Liver (tissue), 9 donors: ENCODE results near the gene SELENOO. TPM values are rescaled to one million over a fixed set of nuclear protein-coding genes. Genes with fewer than 3 reads are reported as not detected.
A peak's percentile ranks its signal among the peaks of the same experiment; 100 is the strongest.

Experiments used
- DNase-seq: peaks from one replicate; pipeline ENCODE4 v3.0.0-alpha.2; 2017; ENCODE audit warnings: low spot score
- H3K27ac ChIP-seq, 2 donors: one replicate each; pipeline ENCODE4 v1.7.0; 2013; ENCODE audit warnings: inconsistent platforms in 2 of 2, low read length in 2 of 2, control low read depth in 1 of 2, low read depth in 1 of 2, mild to moderate bottlenecking in 1 of 2
- H3K27me3 ChIP-seq, 4 donors: one replicate each; pipeline versions ENCODE4 v1.6.1 to v1.7.0; 2013; ENCODE audit warnings: low read length in 3 of 4, inconsistent platforms in 1 of 4, mild to moderate bottlenecking in 1 of 4, moderate library complexity in 1 of 4; ENCODE audit not compliant: control insufficient read depth in 4 of 4, insufficient read depth in 4 of 4
- H3K36me3 ChIP-seq, 4 donors: one replicate each; pipeline versions ENCODE4 v1.6.1 to v1.7.0; 2013; ENCODE audit warnings: low read length in 3 of 4, mild to moderate bottlenecking in 3 of 4, low read depth in 1 of 4, moderate library complexity in 1 of 4; ENCODE audit not compliant: control insufficient read depth in 4 of 4, insufficient read depth in 3 of 4
- H3K4me1 ChIP-seq, 4 donors: one replicate each; pipeline versions ENCODE4 v1.6.1 to v1.7.0; 2013; ENCODE audit warnings: low read length in 3 of 4, mild to moderate bottlenecking in 3 of 4, moderate library complexity in 1 of 4; ENCODE audit not compliant: control insufficient read depth in 4 of 4, insufficient read depth in 4 of 4
- H3K4me3 ChIP-seq, 3 donors: one replicate each; pipeline versions ENCODE4 v1.6.1 to v1.7.0; 2013; ENCODE audit warnings: low read length in 3 of 3, control low read depth in 1 of 3, low read depth in 1 of 3, mild to moderate bottlenecking in 1 of 3
- H3K9ac ChIP-seq, 2 donors: one replicate each; pipeline ENCODE4 v1.7.0; 2013; ENCODE audit warnings: low read length in 2 of 2, mild to moderate bottlenecking in 2 of 2, moderate library complexity in 2 of 2, control low read depth in 1 of 2, low read depth in 1 of 2
- H3K9me3 ChIP-seq, 4 donors: one replicate each; pipeline versions ENCODE4 v1.6.1 to v1.7.0; 2013; ENCODE audit warnings: low read length in 3 of 4; ENCODE audit not compliant: control insufficient read depth in 4 of 4
- EGR1 ChIP-seq, 2 donors: IDR thresholded peaks; 2 replicates each; pipeline ENCODE4 v1.6.1; 2016 to 2018; ENCODE audit warnings: antibody characterized with exemption in 2 of 2, low read depth in 2 of 2
- FOXA1 ChIP-seq: IDR thresholded peaks from 2 replicates; pipeline ENCODE4 v1.6.1; 2016; ENCODE audit warnings: antibody characterized with exemption
- FOXA2 ChIP-seq: IDR thresholded peaks from 2 replicates; pipeline ENCODE4 v1.6.1; 2016; ENCODE audit warnings: antibody characterized with exemption
- GABPA ChIP-seq, 2 donors: IDR thresholded peaks in 1 of 2; conservative IDR thresholded peaks in 1 of 2; 2 replicates each; pipeline ENCODE4 v1.6.1; 2016; ENCODE audit warnings: antibody characterized with exemption in 2 of 2, mild to moderate bottlenecking in 1 of 2, moderate library complexity in 1 of 2
- HNF4A ChIP-seq, 2 donors: conservative IDR thresholded peaks; 2 replicates each; pipeline ENCODE4 v1.6.1; 2016; ENCODE audit warnings: antibody characterized with exemption in 2 of 2, mild to moderate bottlenecking in 2 of 2
- HNF4G ChIP-seq: IDR thresholded peaks from 2 replicates; pipeline ENCODE4 v1.6.1; 2016; ENCODE audit warnings: antibody characterized with exemption
- JUND ChIP-seq, 2 donors: IDR thresholded peaks; 2 replicates each; pipeline ENCODE4 v1.6.1; 2016; ENCODE audit warnings: antibody characterized with exemption in 2 of 2
- NR2F2 ChIP-seq: IDR thresholded peaks from 2 replicates; pipeline ENCODE4 v1.6.1; 2016; ENCODE audit warnings: antibody characterized with exemption
- RAD21 ChIP-seq, 2 donors: IDR thresholded peaks; 2 replicates each; pipeline ENCODE4 v1.6.1; 2016; ENCODE audit warnings: antibody characterized with exemption in 2 of 2, mild to moderate bottlenecking in 2 of 2
- RXRA ChIP-seq, 2 donors: IDR thresholded peaks; 2 replicates each; pipeline ENCODE4 v1.6.1; 2017 to 2018; ENCODE audit warnings: antibody characterized with exemption in 2 of 2, mild to moderate bottlenecking in 1 of 2
- SP1 ChIP-seq: IDR thresholded peaks from 2 replicates; pipeline ENCODE4 v1.6.1; 2018; ENCODE audit warnings: antibody characterized with exemption, mild to moderate bottlenecking
- TAF1 ChIP-seq: conservative IDR thresholded peaks from 2 replicates; pipeline ENCODE4 v1.6.1; 2016; ENCODE audit warnings: antibody characterized with exemption, mild to moderate bottlenecking
- YY1 ChIP-seq: IDR thresholded peaks from 2 replicates; pipeline ENCODE4 v1.6.1; 2016; ENCODE audit warnings: antibody characterized with exemption, mild to moderate bottlenecking
- WGBS: extraction: QIAGEN DNeasy Blood & Tissue Kit; methylation state at CpG from one replicate; pipeline ENCODE4 v1.1.7; 2013; 5-methylcytosine and 5-hydroxymethylcytosine counted together
- polyA plus RNA-seq, 2 donors: library from polyadenylated mRNA; stranded (reverse) in 1 of 2; unstranded in 1 of 2; fragments of 200-250 nt in 1 of 2; fragments of >200 nt in 1 of 2; fragmentation: Nextera tagmentation in 1 of 2; extraction: Ambion mirVana in 1 of 2; gene quantifications; one replicate each; pipeline versions ENCODE4 v1.2.1 to v1.2.3, GENCODE V29; 2013 to 2015
- total RNA-seq, 2 donors: library from RNA; depleted of rRNA; stranded (reverse); fragments of >200 nt; gene quantifications; one replicate each; pipeline ENCODE4 v1.2.3, GENCODE V29; 2014
- TF ChIP-seq, protein P1 (sequence below): IDR thresholded peaks from 2 replicates; pipeline ENCODE4 v1.6.1; 2016; ENCODE audit warnings: antibody characterized with exemption
- TF ChIP-seq, protein P2 (sequence below): IDR thresholded peaks from 2 replicates; pipeline ENCODE4 v1.6.1; 2016; ENCODE audit warnings: antibody characterized with exemption
- TF ChIP-seq, protein P3 (sequence below): IDR thresholded peaks from 2 replicates; pipeline ENCODE4 v1.6.1; 2016; ENCODE audit warnings: antibody characterized with exemption
- TF ChIP-seq, protein P4 (sequence below): fragments of 150-350 bp; IDR thresholded peaks from 2 replicates; pipeline ENCODE4 v1.5.1; 2017; ENCODE audit warnings: improper control_type of control experiment, low read depth, low read length; ENCODE audit not compliant: missing input control
- TF ChIP-seq, protein P5 (sequence below): IDR thresholded peaks from 2 replicates; pipeline ENCODE4 v1.6.1; 2016; ENCODE audit warnings: antibody characterized with exemption, mild to moderate bottlenecking
- donor health status: healthy.
- donor health status: healthy.
- donor health status: healthy.
- donor health status: healthy.
- donor health status: healthy.

Gene SELENOO
- total and polyA plus RNA-seq, 4 donors, result 16.4 to 59.2 (median 42.2) TPM

DNA sequence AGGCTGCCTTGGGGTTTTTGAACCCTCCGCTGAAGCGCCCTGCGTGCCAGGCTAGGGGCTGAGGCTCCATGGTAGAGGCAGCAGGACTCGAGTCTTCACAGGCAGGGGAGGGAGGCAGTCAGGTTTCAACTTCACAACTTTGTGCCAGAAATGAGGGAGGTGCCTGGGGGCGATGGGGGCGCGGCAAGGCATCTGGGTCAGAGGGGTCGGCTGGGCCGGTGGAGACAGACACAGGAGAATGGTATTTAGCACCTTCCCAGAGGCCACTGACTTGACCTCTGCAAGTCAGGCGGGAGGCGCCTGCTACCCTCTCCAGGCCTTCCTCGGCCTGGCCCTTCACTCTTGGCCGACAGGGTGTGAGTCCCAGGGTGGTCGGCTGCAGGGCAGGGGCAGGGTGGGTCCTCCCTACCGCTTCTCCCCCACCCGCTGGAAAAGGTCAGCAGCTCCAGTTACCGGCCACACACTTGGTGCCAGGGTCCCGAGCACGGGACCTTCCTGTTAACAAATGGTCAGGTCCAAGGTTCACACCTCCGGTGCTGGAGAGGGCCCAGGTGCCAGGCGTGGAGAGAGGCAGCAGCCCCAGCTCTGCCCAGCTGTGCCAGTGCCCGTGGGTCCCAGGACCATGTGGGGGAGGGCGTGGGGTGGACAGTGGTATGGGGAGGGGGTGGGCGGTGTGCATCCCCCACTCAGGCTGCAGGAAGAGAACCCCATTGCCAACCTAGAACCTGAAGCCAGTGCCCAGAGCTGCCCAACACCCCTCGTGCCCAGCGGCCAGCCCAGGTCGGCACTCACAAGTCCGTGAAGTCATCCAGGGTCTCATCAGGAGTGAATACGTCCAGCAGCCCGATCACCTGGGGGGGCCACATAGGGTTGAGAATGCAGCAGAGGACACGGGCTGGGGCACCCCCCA lies 56.9 kb downstream of the SELENOO start:
- H3K36me3 ChIP-seq, result peaks cover 0 to 1% (median 0%) of the 10 kb centered on the region in 4 donors
- no peak overlapping the region for H3K4me3 ChIP-seq
- H3K27me3 ChIP-seq, result no peaks in the 10 kb centered on the region
- no peak overlapping the region for H3K9ac ChIP-seq
- 44% methylated on average over 31 of the region's 31 CpGs for WGBS
- TF ChIP-seq, protein P1, sequence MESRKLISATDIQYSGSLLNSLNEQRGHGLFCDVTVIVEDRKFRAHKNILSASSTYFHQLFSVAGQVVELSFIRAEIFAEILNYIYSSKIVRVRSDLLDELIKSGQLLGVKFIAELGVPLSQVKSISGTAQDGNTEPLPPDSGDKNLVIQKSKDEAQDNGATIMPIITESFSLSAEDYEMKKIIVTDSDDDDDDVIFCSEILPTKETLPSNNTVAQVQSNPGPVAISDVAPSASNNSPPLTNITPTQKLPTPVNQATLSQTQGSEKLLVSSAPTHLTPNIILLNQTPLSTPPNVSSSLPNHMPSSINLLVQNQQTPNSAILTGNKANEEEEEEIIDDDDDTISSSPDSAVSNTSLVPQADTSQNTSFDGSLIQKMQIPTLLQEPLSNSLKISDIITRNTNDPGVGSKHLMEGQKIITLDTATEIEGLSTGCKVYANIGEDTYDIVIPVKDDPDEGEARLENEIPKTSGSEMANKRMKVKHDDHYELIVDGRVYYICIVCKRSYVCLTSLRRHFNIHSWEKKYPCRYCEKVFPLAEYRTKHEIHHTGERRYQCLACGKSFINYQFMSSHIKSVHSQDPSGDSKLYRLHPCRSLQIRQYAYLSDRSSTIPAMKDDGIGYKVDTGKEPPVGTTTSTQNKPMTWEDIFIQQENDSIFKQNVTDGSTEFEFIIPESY, result no peak
- TF ChIP-seq, protein P2, sequence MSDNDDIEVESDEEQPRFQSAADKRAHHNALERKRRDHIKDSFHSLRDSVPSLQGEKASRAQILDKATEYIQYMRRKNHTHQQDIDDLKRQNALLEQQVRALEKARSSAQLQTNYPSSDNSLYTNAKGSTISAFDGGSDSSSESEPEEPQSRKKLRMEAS, result no peak
- TF ChIP-seq SP1, result peak; percentile 75
- TF ChIP-seq FOXA1, result no peak
- peak; percentile 83 to 87 for TF ChIP-seq HNF4A (conservative IDR thresholded peaks at IDR 0.05)
- TF ChIP-seq JUND (IDR thresholded peaks at IDR 0.05), result no peak
- TF ChIP-seq, protein P3, sequence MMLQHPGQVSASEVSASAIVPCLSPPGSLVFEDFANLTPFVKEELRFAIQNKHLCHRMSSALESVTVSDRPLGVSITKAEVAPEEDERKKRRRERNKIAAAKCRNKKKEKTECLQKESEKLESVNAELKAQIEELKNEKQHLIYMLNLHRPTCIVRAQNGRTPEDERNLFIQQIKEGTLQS, result no peak
- TF ChIP-seq FOXA2, result no peak
- no peak for TF ChIP-seq NR2F2
- peak; percentile 29 to 62 for TF ChIP-seq RXRA (IDR thresholded peaks at IDR 0.05)
- TF ChIP-seq RAD21 (IDR thresholded peaks at IDR 0.05), result no peak
- TF ChIP-seq TAF1, result no peak
- TF ChIP-seq, protein P4, sequence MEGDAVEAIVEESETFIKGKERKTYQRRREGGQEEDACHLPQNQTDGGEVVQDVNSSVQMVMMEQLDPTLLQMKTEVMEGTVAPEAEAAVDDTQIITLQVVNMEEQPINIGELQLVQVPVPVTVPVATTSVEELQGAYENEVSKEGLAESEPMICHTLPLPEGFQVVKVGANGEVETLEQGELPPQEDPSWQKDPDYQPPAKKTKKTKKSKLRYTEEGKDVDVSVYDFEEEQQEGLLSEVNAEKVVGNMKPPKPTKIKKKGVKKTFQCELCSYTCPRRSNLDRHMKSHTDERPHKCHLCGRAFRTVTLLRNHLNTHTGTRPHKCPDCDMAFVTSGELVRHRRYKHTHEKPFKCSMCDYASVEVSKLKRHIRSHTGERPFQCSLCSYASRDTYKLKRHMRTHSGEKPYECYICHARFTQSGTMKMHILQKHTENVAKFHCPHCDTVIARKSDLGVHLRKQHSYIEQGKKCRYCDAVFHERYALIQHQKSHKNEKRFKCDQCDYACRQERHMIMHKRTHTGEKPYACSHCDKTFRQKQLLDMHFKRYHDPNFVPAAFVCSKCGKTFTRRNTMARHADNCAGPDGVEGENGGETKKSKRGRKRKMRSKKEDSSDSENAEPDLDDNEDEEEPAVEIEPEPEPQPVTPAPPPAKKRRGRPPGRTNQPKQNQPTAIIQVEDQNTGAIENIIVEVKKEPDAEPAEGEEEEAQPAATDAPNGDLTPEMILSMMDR, result no peak
- TF ChIP-seq YY1, result no peak
- peak; percentile 66 for TF ChIP-seq HNF4G
- TF ChIP-seq, protein P5, sequence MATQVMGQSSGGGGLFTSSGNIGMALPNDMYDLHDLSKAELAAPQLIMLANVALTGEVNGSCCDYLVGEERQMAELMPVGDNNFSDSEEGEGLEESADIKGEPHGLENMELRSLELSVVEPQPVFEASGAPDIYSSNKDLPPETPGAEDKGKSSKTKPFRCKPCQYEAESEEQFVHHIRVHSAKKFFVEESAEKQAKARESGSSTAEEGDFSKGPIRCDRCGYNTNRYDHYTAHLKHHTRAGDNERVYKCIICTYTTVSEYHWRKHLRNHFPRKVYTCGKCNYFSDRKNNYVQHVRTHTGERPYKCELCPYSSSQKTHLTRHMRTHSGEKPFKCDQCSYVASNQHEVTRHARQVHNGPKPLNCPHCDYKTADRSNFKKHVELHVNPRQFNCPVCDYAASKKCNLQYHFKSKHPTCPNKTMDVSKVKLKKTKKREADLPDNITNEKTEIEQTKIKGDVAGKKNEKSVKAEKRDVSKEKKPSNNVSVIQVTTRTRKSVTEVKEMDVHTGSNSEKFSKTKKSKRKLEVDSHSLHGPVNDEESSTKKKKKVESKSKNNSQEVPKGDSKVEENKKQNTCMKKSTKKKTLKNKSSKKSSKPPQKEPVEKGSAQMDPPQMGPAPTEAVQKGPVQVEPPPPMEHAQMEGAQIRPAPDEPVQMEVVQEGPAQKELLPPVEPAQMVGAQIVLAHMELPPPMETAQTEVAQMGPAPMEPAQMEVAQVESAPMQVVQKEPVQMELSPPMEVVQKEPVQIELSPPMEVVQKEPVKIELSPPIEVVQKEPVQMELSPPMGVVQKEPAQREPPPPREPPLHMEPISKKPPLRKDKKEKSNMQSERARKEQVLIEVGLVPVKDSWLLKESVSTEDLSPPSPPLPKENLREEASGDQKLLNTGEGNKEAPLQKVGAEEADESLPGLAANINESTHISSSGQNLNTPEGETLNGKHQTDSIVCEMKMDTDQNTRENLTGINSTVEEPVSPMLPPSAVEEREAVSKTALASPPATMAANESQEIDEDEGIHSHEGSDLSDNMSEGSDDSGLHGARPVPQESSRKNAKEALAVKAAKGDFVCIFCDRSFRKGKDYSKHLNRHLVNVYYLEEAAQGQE, result peak; percentile 37
- no peak for TF ChIP-seq EGR1 (IDR thresholded peaks at IDR 0.05; ENCODE audit: low read depth in 2 of 2)
- no peak for TF ChIP-seq GABPA (IDR thresholded peaks at IDR 0.05 in 1 of 2, conservative IDR thresholded peaks at IDR 0.05 in 1 of 2)
- H3K9me3 ChIP-seq, result no peaks in the 10 kb centered on the region
- H3K27ac ChIP-seq, result peak overlapping the region; percentile 38 to 41
- DNase-seq, result no peak
- peaks cover 16 to 37% (median 29%) of the 10 kb centered on the region in 4 donors for H3K4me1 ChIP-seq
